PC-3 (cell line): ENCODE results near the gene GAD1. TPM values are rescaled to one million over a fixed set of nuclear protein-coding genes. Genes with fewer than 3 reads are reported as not detected.

Experiments
- ATAC-seq: fragments of 200-7000 bp; cut with Tn5 transposase; 2 replicates; pipeline ENCODE4 v1.9.1; 2020; ENCODE audit warnings: mild to moderate bottlenecking, moderate library complexity
- Bru-seq: library from RNA; stranded (reverse); fragments of 400-500 nt; gene quantifications from one replicate; lab custom pipeline; 2021; lab: Mats Ljungman, UMichigan
- BruChase-seq, 2 experiments: library from RNA; stranded (reverse); fragments of 400-500 nt; gene quantifications; one replicate each; lab custom pipeline; 2021; lab: Mats Ljungman, UMichigan
- BruUV-seq: library from RNA; stranded (reverse); fragments of 400-500 nt; replicated peaks from 2 replicates; lab custom pipeline; 2021; lab: Mats Ljungman, UMichigan
- CTCF ChIA-PET: fragments of 300-600 bp; sonication (Branson Sonifier 250); formaldehyde crosslinking; loops from one replicate; lab custom pipeline; 2022; ENCODE audit warnings: antibody characterized with exemption; lab: Charles Lee
- POLR2A ChIA-PET: fragments of 300-600 bp; sonication (Branson Sonifier 250); formaldehyde crosslinking; loops from one replicate; lab custom pipeline; 2022; ENCODE audit warnings: antibody characterized with exemption; ENCODE audit not compliant: unreplicated experiment; lab: Charles Lee
- DNase-seq: peaks from one replicate; pipeline ENCODE4 v3.0.0-alpha.2; 2015
- H2AFZ ChIP-seq: fragments of 300-600 bp; sonication (generic); 2 replicates; pipeline ENCODE4 v1.6.0; 2016; ENCODE audit warnings: antibody characterized with exemption, low read length
- H3F3A ChIP-seq: fragments of 300-600 bp; sonication (generic); one replicate; pipeline ENCODE4 v1.6.0; 2017; ENCODE audit warnings: antibody characterized with exemption, low read length, control low read depth, mild to moderate bottlenecking; ENCODE audit not compliant: unreplicated experiment
- H3K27ac ChIP-seq: fragments of 300-600 bp; sonication (generic); 2 replicates; pipeline ENCODE4 v1.5.1; 2016; ENCODE audit warnings: mild to moderate bottlenecking, low read length
- H3K27me3 ChIP-seq: fragments of 300-600 bp; sonication (generic); 2 replicates; pipeline ENCODE4 v1.6.1; 2016; ENCODE audit warnings: low read length, mixed read lengths
- H3K36me3 ChIP-seq: fragments of 300-600 bp; sonication (generic); 2 replicates; pipeline ENCODE4 v1.6.1; 2016; ENCODE audit warnings: low read depth, mixed run types, low read length, mixed read lengths
- H3K4me1 ChIP-seq: fragments of 300-600 bp; sonication (generic); 2 replicates; pipeline ENCODE4 v1.5.1; 2016; ENCODE audit warnings: low read length; ENCODE audit not compliant: insufficient read depth
- H3K4me2 ChIP-seq: fragments of 300-600 bp; sonication (generic); 2 replicates; pipeline ENCODE4 v1.6.0; 2016; ENCODE audit warnings: low read length
- H3K4me3 ChIP-seq: fragments of 300-600 bp; sonication (generic); 2 replicates; pipeline ENCODE4 v1.5.1; 2016; ENCODE audit warnings: mild to moderate bottlenecking, low read length, mixed read lengths
- H3K79me2 ChIP-seq: fragments of 300-600 bp; sonication (generic); 2 replicates; pipeline ENCODE4 v1.6.1; 2017; ENCODE audit warnings: low read length, mixed read lengths
- H3K9ac ChIP-seq: fragments of 300-600 bp; sonication (generic); 2 replicates; pipeline ENCODE4 v1.6.0; 2016; ENCODE audit warnings: mild to moderate bottlenecking, low read length
- H3K9me2 ChIP-seq: fragments of 300-600 bp; sonication (generic); replicated peaks from 2 replicates; pipeline ENCODE4 v1.6.1; 2016; ENCODE audit warnings: mixed run types, low read length, mixed read lengths
- H3K9me3 ChIP-seq: fragments of 300-600 bp; sonication (generic); 2 replicates; pipeline ENCODE4 v1.6.1; 2016; ENCODE audit warnings: low read length, mixed read lengths
- H4K20me1 ChIP-seq: fragments of 300-600 bp; sonication (generic); 2 replicates; pipeline ENCODE4 v1.6.1; 2016; ENCODE audit warnings: low read length, mixed read lengths
- EZH2 ChIP-seq: fragments of 300-600 bp; sonication (generic); IDR thresholded peaks from one replicate; pipeline ENCODE4 v1.6.1; 2017; ENCODE audit warnings: antibody characterized with exemption, mild to moderate bottlenecking, low read length; ENCODE audit not compliant: unreplicated experiment
- EZH2phosphoT487 ChIP-seq: fragments of 300-600 bp; sonication (generic); IDR thresholded peaks from 2 replicates; pipeline ENCODE4 v1.6.1; 2018; ENCODE audit warnings: mild to moderate bottlenecking, antibody characterized with exemption, low read length, borderline replicate concordance
- intact Hi-C: fragments of 100-400 bp; cut with micrococcal nuclease; formaldehyde crosslinking; loops from 2 replicates; pipeline ENCODE4 v1.9.0; 2023
- long read RNA-seq: library from polyadenylated mRNA; unstranded; transcript quantifications from one replicate; pipeline ENCODE4 v2.0.0, GENCODE V29; 2021; ENCODE audit not compliant: unreplicated experiment
- total RNA-seq: library from RNA; depleted of rRNA; stranded (reverse); fragments of >200 nt; gene quantifications from 2 replicates; pipeline ENCODE4 v1.2.3, GENCODE V29; 2014; rRNA removed
- TF ChIP-seq, protein P1 (sequence below): fragments of 300-600 bp; sonication (generic); conservative IDR thresholded peaks from 2 replicates; pipeline ENCODE4 v1.5.1; 2017; ENCODE audit warnings: antibody characterized with exemption, low read depth, mild to moderate bottlenecking, low read length

The GAD1 gene
- 10.6 and 16.5 TPM in 2 replicates for total RNA-seq
- percentile 47 among the genes with signal in this experiment for Bru-seq, nascent RNA
- percentile 48 among the genes with signal in this experiment for BruChase-seq, experiment 1, labeled RNA remaining after a 6-hour chase
- percentile 52 among the genes with signal in this experiment for BruChase-seq, experiment 2, labeled RNA remaining after a 2-hour chase
- long read RNA-seq, partial matches to known transcripts, result 0 of 4 reads
- long read RNA-seq, other reads (novel, unspliced or antisense), result 0 of 4 reads

DNA sequence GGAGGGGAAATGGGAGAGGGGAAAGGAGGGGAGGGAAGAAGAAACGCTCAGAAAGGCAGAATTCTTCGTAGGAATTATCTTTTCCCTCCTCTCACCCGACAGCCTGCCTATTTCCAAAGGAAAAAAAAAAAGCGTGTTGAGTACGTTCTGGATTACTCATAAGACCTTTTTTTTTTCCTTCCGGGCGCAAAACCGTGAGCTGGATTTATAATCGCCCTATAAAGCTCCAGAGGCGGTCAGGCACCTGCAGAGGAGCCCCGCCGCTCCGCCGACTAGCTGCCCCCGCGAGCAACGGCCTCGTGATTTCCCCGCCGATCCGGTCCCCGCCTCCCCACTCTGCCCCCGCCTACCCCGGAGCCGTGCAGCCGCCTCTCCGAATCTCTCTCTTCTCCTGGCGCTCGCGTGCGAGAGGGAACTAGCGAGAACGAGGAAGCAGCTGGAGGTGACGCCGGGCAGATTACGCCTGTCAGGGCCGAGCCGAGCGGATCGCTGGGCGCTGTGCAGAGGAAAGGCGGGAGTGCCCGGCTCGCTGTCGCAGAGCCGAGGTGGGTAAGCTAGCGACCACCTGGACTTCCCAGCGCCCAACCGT lies at the start of gene GAD1:
Gene GAD1 (plus strand): TSS at position 384 of the 589 bp plus-strand sequence. CDS start 1,705 bp downstream, outside the sequence.
- H3K9me2 ChIP-seq, result no peaks in the 10 kb centered on the region
- DNase-seq, result peak; percentile 79
- H3K9me3 ChIP-seq, result no peaks in the 10 kb centered on the region
- TF ChIP-seq EZH2 (no peak), EZH2phosphoT487 (no peak)
- TF ChIP-seq, protein P1, sequence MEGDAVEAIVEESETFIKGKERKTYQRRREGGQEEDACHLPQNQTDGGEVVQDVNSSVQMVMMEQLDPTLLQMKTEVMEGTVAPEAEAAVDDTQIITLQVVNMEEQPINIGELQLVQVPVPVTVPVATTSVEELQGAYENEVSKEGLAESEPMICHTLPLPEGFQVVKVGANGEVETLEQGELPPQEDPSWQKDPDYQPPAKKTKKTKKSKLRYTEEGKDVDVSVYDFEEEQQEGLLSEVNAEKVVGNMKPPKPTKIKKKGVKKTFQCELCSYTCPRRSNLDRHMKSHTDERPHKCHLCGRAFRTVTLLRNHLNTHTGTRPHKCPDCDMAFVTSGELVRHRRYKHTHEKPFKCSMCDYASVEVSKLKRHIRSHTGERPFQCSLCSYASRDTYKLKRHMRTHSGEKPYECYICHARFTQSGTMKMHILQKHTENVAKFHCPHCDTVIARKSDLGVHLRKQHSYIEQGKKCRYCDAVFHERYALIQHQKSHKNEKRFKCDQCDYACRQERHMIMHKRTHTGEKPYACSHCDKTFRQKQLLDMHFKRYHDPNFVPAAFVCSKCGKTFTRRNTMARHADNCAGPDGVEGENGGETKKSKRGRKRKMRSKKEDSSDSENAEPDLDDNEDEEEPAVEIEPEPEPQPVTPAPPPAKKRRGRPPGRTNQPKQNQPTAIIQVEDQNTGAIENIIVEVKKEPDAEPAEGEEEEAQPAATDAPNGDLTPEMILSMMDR, result no peak
- H3K27ac ChIP-seq, result no peak within 1 kb of the TSS
- H3K9ac ChIP-seq, result peak within 1 kb of the TSS; percentile 31
- no peaks in the 10 kb centered on the region for H3K27me3 ChIP-seq
- POLR2A ChIA-PET, result interaction anchor here (0.6 to 0.7 kb wide), 2 partner anchors 57 to 455 kb away, joined by 3 to 7 read pairs; no protein-coding TSS in a partner anchor
- CTCF ChIA-PET, result interaction anchor here (0.5 to 1.1 kb wide), 10 partner anchors 16 to 309 kb away, joined by 3 to 7 read pairs (median 4); no protein-coding TSS in a partner anchor
- peak within 1 kb of the TSS; percentile 99 for H2AFZ ChIP-seq
- peak within 1 kb of the TSS; percentile 97 for H3K4me3 ChIP-seq
- no TSS peak for BruUV-seq
- H3K4me2 ChIP-seq, result peak within 1 kb of the TSS; percentile 98
- peak; percentile 70 for ATAC-seq
- H3F3A ChIP-seq, result no peaks in the 10 kb centered on the region
- peaks cover 13% of the 10 kb centered on the region; the same call in 1 of the 2 replicates for H3K4me1 ChIP-seq
- no peaks in the 10 kb centered on the region for H4K20me1 ChIP-seq
- H3K36me3 ChIP-seq, result no peaks in the 10 kb centered on the region
- intact Hi-C loops, result loop anchor here (1.0 to 2.0 kb wide), 4 partner anchors 26 to 419 kb away; no protein-coding TSS in a partner anchor
- no peaks in the 10 kb centered on the region for H3K79me2 ChIP-seq

DNA sequence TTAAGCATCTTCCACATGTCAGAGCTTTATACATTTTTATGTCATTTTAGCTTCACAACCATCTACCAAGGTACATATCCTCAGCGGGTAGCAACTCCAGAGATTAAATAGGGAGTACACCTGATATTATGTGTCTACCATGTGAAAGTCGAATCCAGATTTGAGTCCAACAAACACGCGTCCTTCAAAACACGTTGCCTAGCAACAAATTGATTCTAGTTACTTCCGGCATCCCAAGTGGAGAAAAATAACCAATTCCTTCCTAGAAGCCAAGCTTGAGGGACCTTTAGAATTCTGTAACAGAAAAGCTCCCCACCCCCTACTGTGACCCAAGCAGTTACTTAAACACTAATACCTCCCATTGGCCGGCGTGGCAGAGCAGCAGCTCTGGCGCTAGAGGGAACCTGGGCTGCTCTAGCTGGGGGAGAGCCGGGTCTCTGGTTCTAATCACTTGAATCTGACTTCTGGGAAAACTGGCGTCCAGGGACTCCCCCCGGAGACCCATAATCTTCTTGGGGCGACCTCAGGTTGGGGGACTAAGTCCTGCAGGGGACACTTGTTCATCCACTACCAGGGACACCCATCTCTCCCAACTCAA lies 46.6 kb upstream of the GAD1 start, which contains the start of gene ERICH2:
Gene ERICH2 (plus strand): TSS at position 371 of the 598 bp plus-strand sequence. CDS start 304 bp downstream, outside the sequence.
- POLR2A ChIA-PET, result interaction anchor here (0.7 to 1.0 kb wide), 2 partner anchors 12 to 31 kb away, joined by 5 to 11 read pairs; no protein-coding TSS in a partner anchor
- H3K27ac ChIP-seq, result peak within 1 kb of the TSS; percentile 58
- TSS peak; percentile 96 for BruUV-seq
- DNase-seq (peak; percentile 52), ATAC-seq (peak; percentile 67)
- H3K9me2 ChIP-seq, result no peaks in the 10 kb centered on the region
- no peaks in the 10 kb centered on the region for H3K79me2 ChIP-seq
- no peak for TF ChIP-seq EZH2phosphoT487
- TF ChIP-seq, protein P1, result peak; percentile 27; the same call in 1 of the 2 replicates
- H3K4me1 ChIP-seq, result peaks cover 7% of the 10 kb centered on the region; the same call in 1 of the 2 replicates
- no peaks in the 10 kb centered on the region for H3K27me3 ChIP-seq
- peak within 1 kb of the TSS; percentile 99 for H3K4me2 ChIP-seq
- peak within 1 kb of the TSS; percentile 100 for H2AFZ ChIP-seq
- no peaks in the 10 kb centered on the region for H4K20me1 ChIP-seq
- no peaks in the 10 kb centered on the region for H3K9me3 ChIP-seq
- H3K36me3 ChIP-seq, result no peaks in the 10 kb centered on the region
- peak within 1 kb of the TSS; percentile 99 for H3K4me3 ChIP-seq
- intact Hi-C loops, result loop anchor here (2.0 kb wide), 1 partner anchor 31 kb away; no protein-coding TSS in a partner anchor
- H3K9ac ChIP-seq, result peak within 1 kb of the TSS; percentile 82
- CTCF ChIA-PET, result interaction anchor here (0.5 to 1.4 kb wide), 2 partner anchors 31 to 54 kb away, joined by 3 to 4 read pairs; no protein-coding TSS in a partner anchor
- no peaks in the 10 kb centered on the region for H3F3A ChIP-seq
